Chondrocyte (in vitro differentiated cells): ENCODE data around the gene VSIG4. TPM values are rescaled to one million over a fixed set of nuclear protein-coding genes. Genes with fewer than 3 reads are reported as not detected.
"Not testable (repeated sequence)": the region's sequence is repeated elsewhere in the genome, so short reads cannot be mapped to it uniquely, and the experiment has no call there.

Experiments used
- DNase-seq: peaks from one replicate; pipeline ENCODE4 v3.0.0; 2021; ENCODE audit warnings: mixed read lengths, low spot score
- H3K27ac Mint-ChIP-seq: one replicate; pipeline ENCODE4 v1.8.0; 2021; ENCODE audit warnings: mild to moderate bottlenecking, moderate library complexity, mixed read lengths; ENCODE audit not compliant: unreplicated experiment
- H3K27me3 Mint-ChIP-seq: 2 replicates; pipeline ENCODE4 v1.8.0; 2021; ENCODE audit warnings: low read depth, mixed read lengths
- H3K36me3 Mint-ChIP-seq: 2 replicates; pipeline ENCODE4 v1.8.0; 2021; ENCODE audit warnings: low read depth, mixed read lengths
- H3K4me1 Mint-ChIP-seq: 2 replicates; pipeline ENCODE4 v1.8.0; 2021; ENCODE audit warnings: low read depth, mild to moderate bottlenecking, mixed read lengths
- H3K4me3 Mint-ChIP-seq: one replicate; pipeline ENCODE4 v1.8.0; 2021; ENCODE audit warnings: mild to moderate bottlenecking, moderate library complexity, mixed read lengths; ENCODE audit not compliant: unreplicated experiment
- H3K9me3 Mint-ChIP-seq: 2 replicates; pipeline ENCODE4 v1.8.0; 2021; ENCODE audit warnings: low read depth, mixed read lengths
- CTCF ChIP-seq: fragments of 200-600 bp; sonication (generic); IDR thresholded peaks from 2 replicates; pipeline ENCODE4 v1.5.0; 2021; ENCODE audit warnings: antibody characterized with exemption, mild to moderate bottlenecking, moderate library complexity
- long read RNA-seq: library from polyadenylated mRNA; stranded (forward); transcript quantifications from one replicate; pipeline ENCODE4 v2.0.0, GENCODE V29; 2021
- total RNA-seq: library from RNA; stranded (reverse); gene quantifications from 3 replicates; pipeline ENCODE4 v1.2.1, GENCODE V29; 2021

VSIG4 gene
- total RNA-seq = not detected in 3 replicates
- long read RNA-seq = 0 reads

- no peak within 1 kb of the TSS for H3K4me3 Mint-ChIP-seq
- no peak within 1 kb of the TSS for H3K27ac Mint-ChIP-seq
- TF ChIP-seq CTCF = no peak
- no peaks in the 10 kb centered on the region for H3K27me3 Mint-ChIP-seq
- H3K36me3 Mint-ChIP-seq = no peaks in the 10 kb centered on the region
- no peaks in the 10 kb centered on the region for H3K4me1 Mint-ChIP-seq
- DNase-seq = no peak
- no peaks in the 10 kb centered on the region for H3K9me3 Mint-ChIP-seq
These were observed at the start of gene VSIG4 for GRCh38 chrX:66039944-66040343. TSS of gene VSIG4 (minus strand) at chrX:66040080. CDS start at chrX:66039998, 82 bp downstream.

- DNase-seq = no peak
- H3K4me1 Mint-ChIP-seq = no peaks in the 10 kb centered on the region
These were observed 36.9 kb upstream of the VSIG4 start for GRCh38 chrX:66076801-66077200.

GRCh38 chrX:66074920-66075879 is 35.3 kb upstream of the VSIG4 start:
- H3K36me3 Mint-ChIP-seq = no peaks in the 10 kb centered on the region
- H3K9me3 Mint-ChIP-seq = peaks cover 23% of the 10 kb centered on the region
- DNase-seq = no peak
- no peak overlapping the region for H3K27ac Mint-ChIP-seq
- TF ChIP-seq CTCF = no peak
- no peaks in the 10 kb centered on the region for H3K4me1 Mint-ChIP-seq
- H3K4me3 Mint-ChIP-seq = no peak overlapping the region
- H3K27me3 Mint-ChIP-seq = no peaks in the 10 kb centered on the region

More at GRCh38 chrX:66076801-66077200, 36.9 kb upstream of the VSIG4 start:
- H3K9me3 Mint-ChIP-seq = peaks cover 23% of the 10 kb centered on the region
- TF ChIP-seq CTCF = no peak
- no peaks in the 10 kb centered on the region for H3K27me3 Mint-ChIP-seq
- H3K36me3 Mint-ChIP-seq = no peaks in the 10 kb centered on the region
- H3K27ac Mint-ChIP-seq = no peak overlapping the region
- H3K4me3 Mint-ChIP-seq = no peak overlapping the region

- Mint-ChIP-seq H3K27me3 (no peaks in the 10 kb centered on the region), H3K36me3 (no peaks in the 10 kb centered on the region), H3K4me1 (no peaks in the 10 kb centered on the region), H3K27ac (no peak overlapping the region), H3K9me3 (peaks cover 28% of the 10 kb centered on the region), H3K4me3 (no peak overlapping the region)
- no peak for TF ChIP-seq CTCF
- no peak for DNase-seq
These were observed 31.2 kb upstream of the VSIG4 start for GRCh38 chrX:66071126-66071525.

- no peak for TF ChIP-seq CTCF
- Mint-ChIP-seq H3K27me3 (no peaks in the 10 kb centered on the region), H3K36me3 (no peaks in the 10 kb centered on the region), H3K4me1 (no peaks in the 10 kb centered on the region), H3K4me3 (no peak overlapping the region), H3K27ac (no peak overlapping the region), H3K9me3 (peaks cover 19% of the 10 kb centered on the region)
- DNase-seq = no peak
These were observed 24.4 kb upstream of the VSIG4 start for GRCh38 chrX:66064261-66064660.

- not testable (repeated sequence) for DNase-seq, H3K9me3 Mint-ChIP-seq, H3K4me1 Mint-ChIP-seq, H3K27ac Mint-ChIP-seq, H3K36me3 Mint-ChIP-seq, H3K4me3 Mint-ChIP-seq, H3K27me3 Mint-ChIP-seq
These were observed 17.1 kb upstream of the VSIG4 start for GRCh38 chrX:66057019-66057418.
